ENCODE results near the gene EFCAB6.

- no peak for TF ChIP-seq SMC3 (IDR thresholded peaks at IDR 0.05)
- TF ChIP-seq, protein P1, sequence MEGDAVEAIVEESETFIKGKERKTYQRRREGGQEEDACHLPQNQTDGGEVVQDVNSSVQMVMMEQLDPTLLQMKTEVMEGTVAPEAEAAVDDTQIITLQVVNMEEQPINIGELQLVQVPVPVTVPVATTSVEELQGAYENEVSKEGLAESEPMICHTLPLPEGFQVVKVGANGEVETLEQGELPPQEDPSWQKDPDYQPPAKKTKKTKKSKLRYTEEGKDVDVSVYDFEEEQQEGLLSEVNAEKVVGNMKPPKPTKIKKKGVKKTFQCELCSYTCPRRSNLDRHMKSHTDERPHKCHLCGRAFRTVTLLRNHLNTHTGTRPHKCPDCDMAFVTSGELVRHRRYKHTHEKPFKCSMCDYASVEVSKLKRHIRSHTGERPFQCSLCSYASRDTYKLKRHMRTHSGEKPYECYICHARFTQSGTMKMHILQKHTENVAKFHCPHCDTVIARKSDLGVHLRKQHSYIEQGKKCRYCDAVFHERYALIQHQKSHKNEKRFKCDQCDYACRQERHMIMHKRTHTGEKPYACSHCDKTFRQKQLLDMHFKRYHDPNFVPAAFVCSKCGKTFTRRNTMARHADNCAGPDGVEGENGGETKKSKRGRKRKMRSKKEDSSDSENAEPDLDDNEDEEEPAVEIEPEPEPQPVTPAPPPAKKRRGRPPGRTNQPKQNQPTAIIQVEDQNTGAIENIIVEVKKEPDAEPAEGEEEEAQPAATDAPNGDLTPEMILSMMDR (IDR thresholded peaks at IDR 0.05), result no peak
- no peak for TF ChIP-seq POLR2A (IDR thresholded peaks at IDR 0.05; ENCODE audit: low read length)
- no peak for TF ChIP-seq CHD2 (IDR thresholded peaks at IDR 0.05; ENCODE audit: low read length, partially characterized antibody)
- no peak for TF ChIP-seq RAD21 (conservative IDR thresholded peaks at IDR 0.05 in 1 of 2, IDR thresholded peaks at IDR 0.05 in 1 of 2)
- TF ChIP-seq NPAS2 (CRISPR knock-in tag; IDR thresholded peaks at IDR 0.05; ENCODE audit: borderline replicate concordance), result no peak
- TF ChIP-seq TP53 (CRISPR knock-in tag; IDR thresholded peaks at IDR 0.05), result no peak
- TF ChIP-seq, protein P2, sequence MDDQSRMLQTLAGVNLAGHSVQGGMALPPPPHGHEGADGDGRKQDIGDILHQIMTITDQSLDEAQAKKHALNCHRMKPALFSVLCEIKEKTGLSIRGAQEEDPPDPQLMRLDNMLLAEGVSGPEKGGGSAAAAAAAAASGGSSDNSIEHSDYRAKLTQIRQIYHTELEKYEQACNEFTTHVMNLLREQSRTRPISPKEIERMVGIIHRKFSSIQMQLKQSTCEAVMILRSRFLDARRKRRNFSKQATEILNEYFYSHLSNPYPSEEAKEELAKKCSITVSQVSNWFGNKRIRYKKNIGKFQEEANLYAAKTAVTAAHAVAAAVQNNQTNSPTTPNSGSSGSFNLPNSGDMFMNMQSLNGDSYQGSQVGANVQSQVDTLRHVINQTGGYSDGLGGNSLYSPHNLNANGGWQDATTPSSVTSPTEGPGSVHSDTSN (IDR thresholded peaks at IDR 0.05), result no peak
- TF ChIP-seq MAFK (IDR thresholded peaks at IDR 0.05; ENCODE audit: partially characterized antibody), result no peak
- TF ChIP-seq, protein P3, sequence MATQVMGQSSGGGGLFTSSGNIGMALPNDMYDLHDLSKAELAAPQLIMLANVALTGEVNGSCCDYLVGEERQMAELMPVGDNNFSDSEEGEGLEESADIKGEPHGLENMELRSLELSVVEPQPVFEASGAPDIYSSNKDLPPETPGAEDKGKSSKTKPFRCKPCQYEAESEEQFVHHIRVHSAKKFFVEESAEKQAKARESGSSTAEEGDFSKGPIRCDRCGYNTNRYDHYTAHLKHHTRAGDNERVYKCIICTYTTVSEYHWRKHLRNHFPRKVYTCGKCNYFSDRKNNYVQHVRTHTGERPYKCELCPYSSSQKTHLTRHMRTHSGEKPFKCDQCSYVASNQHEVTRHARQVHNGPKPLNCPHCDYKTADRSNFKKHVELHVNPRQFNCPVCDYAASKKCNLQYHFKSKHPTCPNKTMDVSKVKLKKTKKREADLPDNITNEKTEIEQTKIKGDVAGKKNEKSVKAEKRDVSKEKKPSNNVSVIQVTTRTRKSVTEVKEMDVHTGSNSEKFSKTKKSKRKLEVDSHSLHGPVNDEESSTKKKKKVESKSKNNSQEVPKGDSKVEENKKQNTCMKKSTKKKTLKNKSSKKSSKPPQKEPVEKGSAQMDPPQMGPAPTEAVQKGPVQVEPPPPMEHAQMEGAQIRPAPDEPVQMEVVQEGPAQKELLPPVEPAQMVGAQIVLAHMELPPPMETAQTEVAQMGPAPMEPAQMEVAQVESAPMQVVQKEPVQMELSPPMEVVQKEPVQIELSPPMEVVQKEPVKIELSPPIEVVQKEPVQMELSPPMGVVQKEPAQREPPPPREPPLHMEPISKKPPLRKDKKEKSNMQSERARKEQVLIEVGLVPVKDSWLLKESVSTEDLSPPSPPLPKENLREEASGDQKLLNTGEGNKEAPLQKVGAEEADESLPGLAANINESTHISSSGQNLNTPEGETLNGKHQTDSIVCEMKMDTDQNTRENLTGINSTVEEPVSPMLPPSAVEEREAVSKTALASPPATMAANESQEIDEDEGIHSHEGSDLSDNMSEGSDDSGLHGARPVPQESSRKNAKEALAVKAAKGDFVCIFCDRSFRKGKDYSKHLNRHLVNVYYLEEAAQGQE (IDR thresholded peaks at IDR 0.05), result no peak
- no peak for TF ChIP-seq EP300 (IDR thresholded peaks at IDR 0.05)
- TF ChIP-seq HMGXB4 (CRISPR knock-in tag; IDR thresholded peaks at IDR 0.05; ENCODE audit: borderline replicate concordance), result no peak
Measured at GRCh38 chr22:43823353-43823908, 11.3 kb upstream of the EFCAB6 start.
